Fibroblast of lung (primary cell): ENCODE measurements around the gene C1orf94. TPM values are rescaled to one million over a fixed set of nuclear protein-coding genes. Genes with fewer than 3 reads are reported as not detected.

ENCODE experiments used
- DNase-seq, 2 donors: peaks; one replicate each; pipeline versions ENCODE4 v3.0.0 to v3.0.0-alpha.2; 2010; ENCODE audit warnings: low read depth in 2 of 2
- H2AFZ ChIP-seq: 2 replicates; pipeline ENCODE4 v1.5.1; 2012; ENCODE audit warnings: low read length, control low read depth, inconsistent platforms
- H3K27ac ChIP-seq: 2 replicates; pipeline ENCODE4 v1.5.1; 2011; ENCODE audit warnings: low read length, control low read depth; ENCODE audit not compliant: insufficient read depth
- H3K27me3 ChIP-seq: 2 replicates; pipeline ENCODE4 v1.5.1; 2011; ENCODE audit warnings: mild to moderate bottlenecking, low read length; ENCODE audit not compliant: control insufficient read depth, insufficient read depth
- H3K36me3 ChIP-seq: 2 replicates; pipeline ENCODE4 v1.5.1; 2011; ENCODE audit warnings: low read length; ENCODE audit not compliant: control insufficient read depth, insufficient read depth
- H3K4me1 ChIP-seq: 2 replicates; pipeline ENCODE4 v1.5.1; 2011; ENCODE audit warnings: low read length; ENCODE audit not compliant: control insufficient read depth, insufficient read depth; ENCODE audit errors: extremely low read depth
- H3K4me2 ChIP-seq: 2 replicates; pipeline ENCODE4 v1.5.1; 2011; ENCODE audit warnings: low read length, control low read depth; ENCODE audit not compliant: insufficient read depth; ENCODE audit errors: extremely low read depth
- H3K4me3 ChIP-seq, 4 experiments: fragments of 200-600 bp in 1 of 4; sonication (generic) in 1 of 4; replicated peaks in 1 of 4; 2 replicates each; pipeline ENCODE4 v1.5.1; 2011 to 2016; ENCODE audit warnings: low read length in 4 of 4, low read depth in 3 of 4, mild to moderate bottlenecking in 3 of 4, control low read depth in 2 of 4, inconsistent platforms in 1 of 4, mixed read lengths in 1 of 4; ENCODE audit not compliant: insufficient read depth in 1 of 4; ENCODE audit errors: control extremely low read depth in 1 of 4
- H3K79me2 ChIP-seq: 2 replicates; pipeline ENCODE4 v1.5.1; 2012; ENCODE audit warnings: mild to moderate bottlenecking, low read length, inconsistent platforms; ENCODE audit not compliant: control insufficient read depth, insufficient read depth
- H3K9ac ChIP-seq: 2 replicates; pipeline ENCODE4 v1.5.1; 2011; ENCODE audit warnings: mild to moderate bottlenecking, low read length, control low read depth; ENCODE audit not compliant: insufficient read depth
- H3K9me3 ChIP-seq: 2 replicates; pipeline ENCODE4 v1.5.1; 2012; ENCODE audit warnings: low read depth, low read length; ENCODE audit not compliant: control insufficient read depth, insufficient read depth
- H4K20me1 ChIP-seq: 2 replicates; pipeline ENCODE4 v1.5.1; 2011; ENCODE audit warnings: low read length; ENCODE audit not compliant: control insufficient read depth, insufficient read depth; ENCODE audit errors: extremely low read depth
- CTCF ChIP-seq, 2 donors: IDR thresholded peaks in 1 of 2; conservative IDR thresholded peaks in 1 of 2; 1 replicate in 1 of 2; 2 replicates in 1 of 2; pipeline ENCODE4 v1.5.1; 2011 to 2012; ENCODE audit warnings: low read length in 2 of 2, control low read depth in 1 of 2, inconsistent platforms in 1 of 2, low read depth in 1 of 2, mild to moderate bottlenecking in 1 of 2
- EZH2 ChIP-seq: IDR thresholded peaks from 2 replicates; pipeline ENCODE4 v1.5.1; 2012; ENCODE audit warnings: low read length, control low read depth, mild to moderate bottlenecking; ENCODE audit errors: missing control alignments
- polyA plus RNA-seq, 2 donors: library from polyadenylated mRNA; depleted of rRNA in 1 of 2; stranded (reverse) in 1 of 2; unstranded in 1 of 2; fragments of >200 nt; gene quantifications; 2 replicates each; pipeline ENCODE4 v1.2.1, GENCODE V29; 2011 to 2012; ENCODE audit warnings: missing spikeins in 1 of 2
- total RNA-seq: library from RNA; depleted of rRNA; stranded (reverse); fragments of >200 nt; gene quantifications from 2 replicates; pipeline ENCODE4 v1.2.1, GENCODE V29; 2014

The C1orf94 gene
- total and polyA plus RNA-seq, 2 donors (not counting 1 experiment from before 2014, with no cell fraction given) = under 0.01 to 0.02 TPM

- no peak overlapping the region for H3K4me3 ChIP-seq
- no peaks in the 10 kb centered on the region for H3K79me2 ChIP-seq
- H3K4me1 ChIP-seq = no peaks in the 10 kb centered on the region
- H3K27me3 ChIP-seq = no peaks in the 10 kb centered on the region
- H3K4me2 ChIP-seq = no peak overlapping the region
- TF ChIP-seq EZH2 (no peak), CTCF (conservative IDR thresholded peaks at IDR 0.05 in 1 of 2, IDR thresholded peaks at IDR 0.05 in 1 of 2; ENCODE audit: low read depth in 1 of 2, low read length in 2 of 2) (no peak)
- no peak overlapping the region for H2AFZ ChIP-seq
- H4K20me1 ChIP-seq = no peaks in the 10 kb centered on the region
- H3K9ac ChIP-seq = no peak overlapping the region
- H3K9me3 ChIP-seq = no peaks in the 10 kb centered on the region
- no peak for DNase-seq
- no peak overlapping the region for H3K27ac ChIP-seq
- no peaks in the 10 kb centered on the region for H3K36me3 ChIP-seq
Observed at GRCh38 chr1:34128186-34128889, 48.4 kb upstream of the C1orf94 start.

GRCh38 chr1:34129630-34130029 lies 47.1 kb upstream of the C1orf94 start:
- Histone ChIP-seq H2AFZ (no peak overlapping the region), H3K27ac (no peak overlapping the region), H3K4me3 (no peak overlapping the region), H3K4me2 (no peak overlapping the region), H3K27me3 (no peaks in the 10 kb centered on the region), H3K79me2 (no peaks in the 10 kb centered on the region), H3K9me3 (no peaks in the 10 kb centered on the region), H3K4me1 (no peaks in the 10 kb centered on the region), H3K9ac (no peak overlapping the region), H3K36me3 (no peaks in the 10 kb centered on the region), H4K20me1 (no peaks in the 10 kb centered on the region)
- no peak for TF ChIP-seq EZH2
- TF ChIP-seq CTCF (conservative IDR thresholded peaks at IDR 0.05 in 1 of 2, IDR thresholded peaks at IDR 0.05 in 1 of 2; ENCODE audit: low read depth in 1 of 2, low read length in 2 of 2) = no peak
- DNase-seq = no peak

GRCh38 chr1:34130306-34130705 lies 46.4 kb upstream of the C1orf94 start:
- no peak overlapping the region for H3K4me2 ChIP-seq

More at GRCh38 chr1:34130306-34130705, 46.4 kb upstream of the C1orf94 start:
- DNase-seq = no peak
- Histone ChIP-seq H3K79me2 (no peaks in the 10 kb centered on the region), H3K9me3 (no peaks in the 10 kb centered on the region), H3K27me3 (no peaks in the 10 kb centered on the region), H3K4me1 (no peaks in the 10 kb centered on the region), H2AFZ (no peak overlapping the region), H3K27ac (no peak overlapping the region), H4K20me1 (no peaks in the 10 kb centered on the region), H3K9ac (no peak overlapping the region), H3K36me3 (no peaks in the 10 kb centered on the region), H3K4me3 (no peak overlapping the region)
- TF ChIP-seq EZH2 (no peak), CTCF (conservative IDR thresholded peaks at IDR 0.05 in 1 of 2, IDR thresholded peaks at IDR 0.05 in 1 of 2; ENCODE audit: low read depth in 1 of 2, low read length in 2 of 2) (no peak)
